Stimulated activated CD8-positive, alpha-beta memory T cell treated with anti-CD3 and anti-CD28 coated beads, Interleukin-12 subunit alpha, Interleukin-12 subunit beta, amount 100 ng/mL, for 1 hour (primary cell): ENCODE data around the gene SSR4.

Experiments
- DNase-seq: peaks from one replicate; pipeline ENCODE4 v3.0.0-alpha.2; 2020; ENCODE audit warnings: low read depth

The SSR4 gene

DNA sequence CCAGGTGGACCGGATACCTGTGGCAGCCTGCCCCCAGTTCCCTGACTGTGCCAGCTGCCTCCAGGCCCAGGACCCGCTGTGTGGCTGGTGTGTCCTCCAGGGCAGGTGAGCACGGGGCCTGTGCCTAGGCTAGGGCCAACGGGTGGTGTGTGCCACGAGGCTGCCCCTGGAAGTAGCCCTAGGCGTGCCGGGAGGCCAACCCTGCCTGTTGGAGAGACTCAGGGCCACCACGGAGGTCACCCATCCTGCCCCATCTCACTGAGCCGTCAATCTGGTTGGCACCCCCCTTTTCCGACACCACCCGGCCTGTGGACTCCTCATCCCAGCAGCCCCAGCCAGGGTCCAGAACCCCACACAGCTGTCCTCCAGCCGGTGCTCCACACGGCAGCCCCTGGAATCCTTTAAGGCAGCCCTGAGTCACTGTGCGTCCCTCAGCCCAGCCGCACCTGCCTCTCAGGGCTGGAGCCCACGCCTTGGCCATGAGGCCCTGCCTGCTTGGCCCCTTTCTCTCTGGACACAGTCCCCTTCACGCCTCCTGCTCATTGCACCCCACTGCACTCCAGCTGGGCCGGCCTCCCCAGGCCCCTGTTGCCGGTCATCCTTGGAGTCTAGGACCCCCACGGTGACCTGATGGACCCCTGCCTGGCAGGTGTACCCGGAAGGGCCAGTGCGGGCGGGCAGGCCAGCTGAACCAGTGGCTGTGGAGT is 25.2 kb upstream of the SSR4 start:
- DNase-seq, result no peak

DNA sequence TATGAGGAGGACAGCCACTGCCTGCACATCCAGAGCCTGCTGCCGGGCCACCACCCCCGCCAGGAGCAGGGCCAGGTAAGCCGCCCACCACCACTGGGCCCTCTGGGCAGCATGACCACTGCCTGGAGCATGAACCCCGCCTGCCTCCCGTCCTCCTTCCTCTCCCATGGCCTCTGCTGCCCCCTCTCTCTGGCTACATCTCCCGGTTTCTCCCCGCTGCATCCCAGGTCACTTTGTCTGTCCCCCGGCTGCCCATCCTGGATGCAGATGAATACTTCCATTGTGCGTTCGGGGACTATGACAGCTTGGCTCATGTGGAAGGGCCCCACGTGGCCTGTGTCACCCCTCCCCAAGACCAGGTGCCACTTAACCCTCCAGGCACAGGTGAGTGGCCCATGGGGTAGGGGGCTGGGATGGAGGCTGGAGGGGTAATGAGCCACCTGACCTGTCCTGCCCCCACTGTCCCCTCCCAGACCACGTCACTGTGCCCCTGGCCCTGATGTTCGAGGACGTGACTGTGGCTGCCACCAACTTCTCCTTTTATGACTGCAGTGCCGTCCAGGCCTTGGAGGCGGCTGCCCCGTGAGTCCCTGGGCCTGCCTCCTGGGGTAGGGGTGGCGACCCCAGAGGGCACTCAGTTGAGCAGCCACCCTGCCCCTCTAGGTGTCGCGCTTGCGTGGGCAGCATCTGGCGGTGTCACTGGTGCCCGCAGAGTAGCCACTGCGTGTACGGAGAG is 24.4 kb upstream of the SSR4 start:
- DNase-seq, result no peak

DNA sequence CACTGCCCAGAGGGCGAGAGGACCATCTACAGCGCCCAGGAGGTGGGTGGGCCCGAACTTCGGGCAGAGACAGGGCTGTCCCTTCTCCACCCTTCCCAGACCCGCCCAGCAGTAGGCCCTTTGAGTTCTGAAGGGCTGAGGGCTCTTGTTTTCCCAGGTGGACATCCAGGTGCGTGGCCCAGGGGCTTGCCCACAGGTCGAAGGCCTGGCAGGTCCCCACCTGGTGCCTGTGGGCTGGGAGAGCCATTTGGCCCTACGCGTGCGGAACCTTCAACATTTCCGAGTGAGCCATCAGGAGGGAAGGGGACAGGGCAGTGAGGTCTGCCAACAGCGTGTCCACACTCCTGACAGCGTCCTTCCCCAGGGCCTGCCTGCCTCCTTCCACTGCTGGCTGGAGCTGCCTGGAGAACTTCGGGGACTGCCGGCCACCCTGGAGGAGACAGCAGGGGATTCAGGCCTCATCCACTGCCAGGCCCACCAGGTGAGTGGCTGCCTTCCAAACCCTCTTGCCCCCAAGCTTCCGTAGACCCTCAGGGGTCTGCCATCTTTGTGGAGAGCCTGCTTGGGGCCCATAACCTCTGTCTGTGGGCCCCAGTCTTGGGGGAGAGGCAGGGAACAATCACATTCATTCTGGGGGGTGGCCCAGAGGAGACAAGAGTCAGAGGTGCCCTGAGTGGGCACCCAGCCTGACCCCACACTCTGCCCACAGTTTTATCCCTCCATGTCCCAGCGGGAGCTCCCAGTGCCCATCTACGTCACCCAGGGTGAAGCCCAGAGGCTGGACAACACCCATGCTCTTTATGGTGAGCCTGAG is 23.7 kb upstream of the SSR4 start:
- no peak for DNase-seq

DNA sequence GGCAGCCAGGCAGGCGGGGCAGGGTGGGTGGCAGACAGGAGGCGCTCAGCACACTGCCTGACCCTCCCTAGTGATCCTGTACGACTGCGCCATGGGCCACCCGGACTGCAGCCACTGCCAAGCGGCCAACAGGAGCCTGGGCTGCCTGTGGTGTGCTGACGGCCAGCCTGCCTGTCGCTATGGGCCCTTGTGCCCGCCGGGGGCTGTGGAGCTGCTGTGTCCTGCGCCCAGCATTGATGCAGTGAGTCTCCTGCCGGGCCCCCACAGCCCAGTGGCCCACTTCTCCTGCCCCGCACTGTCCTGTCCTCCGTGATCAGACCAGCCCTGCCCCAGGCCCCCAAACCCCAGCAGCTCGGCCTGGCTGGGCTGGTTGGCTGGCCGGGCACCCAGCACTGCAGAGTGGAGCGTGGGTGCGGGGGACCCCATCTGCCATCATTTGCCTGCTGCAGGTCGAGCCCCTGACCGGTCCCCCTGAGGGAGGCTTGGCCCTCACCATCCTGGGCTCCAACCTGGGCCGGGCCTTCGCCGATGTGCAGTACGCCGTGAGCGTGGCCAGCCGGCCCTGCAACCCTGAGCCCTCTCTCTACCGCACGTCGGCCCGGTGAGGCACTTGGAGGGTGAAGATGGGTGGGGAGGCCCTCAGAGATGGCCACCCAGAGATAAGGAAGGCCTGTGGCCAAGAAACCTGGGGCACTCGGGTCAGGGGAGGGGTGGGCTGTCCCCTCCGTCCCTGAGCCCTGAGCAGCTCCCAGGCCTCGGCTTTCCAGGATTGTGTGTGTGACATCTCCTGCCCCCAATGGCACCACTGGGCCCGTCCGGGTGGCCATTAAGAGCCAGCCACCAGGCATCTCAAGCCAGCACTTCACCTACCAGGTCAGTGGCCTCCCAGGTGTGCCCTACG is 22.8 kb upstream of the SSR4 start:
- no peak for DNase-seq

DNA sequence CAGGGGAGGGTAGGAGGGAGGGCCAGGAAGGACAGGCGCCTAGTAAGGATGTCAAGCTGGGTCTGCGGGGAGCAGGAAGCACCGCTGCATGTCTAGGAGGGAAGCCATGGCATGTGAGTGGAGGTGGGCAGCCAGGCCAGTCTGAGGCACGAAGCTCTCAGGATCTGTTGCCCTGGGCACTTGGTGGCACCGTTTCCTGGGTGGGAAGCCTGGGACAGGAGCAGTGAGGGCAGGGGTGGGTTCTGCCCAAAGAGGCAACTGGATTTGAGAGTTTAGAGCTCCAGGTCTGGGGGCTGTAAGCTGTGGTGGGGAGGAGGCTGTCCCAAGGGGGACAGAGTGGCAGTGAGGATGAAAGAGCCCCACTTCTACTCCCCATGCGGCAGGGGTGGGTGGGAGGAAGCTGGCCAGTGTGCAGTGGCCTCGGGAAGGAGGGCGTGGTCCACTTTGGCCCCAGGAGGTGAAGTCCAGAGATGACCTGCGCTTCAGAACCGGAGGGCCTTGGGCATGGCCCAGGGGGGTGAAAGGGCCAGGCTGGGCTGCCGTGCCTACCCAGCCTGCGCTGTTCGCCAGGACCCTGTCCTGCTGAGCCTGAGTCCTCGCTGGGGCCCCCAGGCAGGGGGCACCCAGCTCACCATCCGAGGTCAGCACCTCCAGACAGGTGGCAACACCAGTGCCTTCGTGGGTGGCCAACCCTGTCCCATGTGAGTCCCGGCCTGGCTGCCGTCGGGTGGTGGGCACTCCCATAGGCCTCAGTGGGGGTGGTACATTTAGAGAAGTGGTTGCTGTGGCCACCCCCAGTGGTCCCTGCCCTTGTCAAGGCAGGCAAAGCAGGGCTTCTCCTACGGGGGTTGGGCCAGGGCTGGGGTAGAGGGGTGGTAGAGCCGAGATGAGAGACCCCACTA is 21.9 kb upstream of the SSR4 start:
- no peak for DNase-seq

DNA sequence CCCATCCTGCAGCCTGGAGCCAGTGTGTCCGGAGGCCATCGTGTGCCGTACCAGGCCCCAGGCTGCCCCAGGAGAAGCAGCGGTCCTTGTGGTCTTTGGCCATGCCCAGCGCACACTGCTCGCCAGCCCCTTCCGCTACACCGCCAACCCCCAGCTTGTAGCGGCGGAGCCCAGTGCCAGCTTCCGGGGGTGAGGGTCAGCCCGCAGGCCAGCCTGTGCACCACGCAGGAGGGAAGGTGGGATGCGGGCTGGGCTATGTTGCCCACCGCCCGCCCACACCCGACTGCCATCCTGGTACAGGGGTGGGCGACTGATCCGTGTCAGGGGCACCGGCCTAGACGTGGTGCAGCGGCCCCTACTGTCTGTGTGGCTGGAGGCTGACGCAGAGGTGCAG is 21.3 kb upstream of the SSR4 start:
- DNase-seq, result no peak

DNA sequence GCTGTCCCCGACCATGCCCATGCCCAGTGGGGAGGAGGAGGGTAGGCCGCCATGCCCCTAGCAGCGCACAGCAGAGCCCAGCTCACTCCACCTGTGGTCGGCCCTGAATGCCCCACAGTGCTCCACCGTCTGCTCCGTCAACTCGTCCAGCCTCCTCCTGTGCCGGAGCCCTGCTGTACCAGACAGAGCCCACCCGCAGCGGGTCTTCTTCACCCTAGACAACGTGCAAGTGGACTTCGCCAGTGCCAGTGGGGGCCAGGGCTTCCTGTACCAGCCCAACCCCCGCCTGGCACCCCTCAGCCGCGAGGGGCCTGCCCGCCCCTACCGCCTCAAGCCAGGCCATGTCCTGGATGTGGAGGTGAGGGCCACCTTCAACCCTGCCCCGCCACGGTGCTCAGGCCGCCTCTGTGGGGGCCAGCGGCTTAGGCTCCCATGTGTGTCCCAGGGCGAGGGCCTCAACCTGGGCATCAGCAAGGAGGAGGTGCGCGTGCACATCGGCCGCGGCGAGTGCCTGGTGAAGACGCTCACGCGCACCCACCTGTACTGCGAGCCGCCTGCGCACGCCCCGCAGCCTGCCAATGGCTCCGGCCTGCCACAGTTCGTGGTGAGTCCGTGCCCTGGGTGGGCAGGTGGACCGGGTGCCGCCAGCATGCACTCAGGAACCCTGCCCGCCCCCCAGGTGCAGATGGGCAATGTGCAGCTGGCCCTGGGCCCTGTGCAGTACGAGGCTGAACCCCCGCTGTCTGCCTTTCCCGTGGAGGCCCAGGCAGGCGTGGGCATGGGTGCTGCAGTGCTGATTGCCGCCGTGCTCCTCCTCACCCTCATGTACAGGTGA is 20.5 kb upstream of the SSR4 start:
- no peak for DNase-seq

DNA sequence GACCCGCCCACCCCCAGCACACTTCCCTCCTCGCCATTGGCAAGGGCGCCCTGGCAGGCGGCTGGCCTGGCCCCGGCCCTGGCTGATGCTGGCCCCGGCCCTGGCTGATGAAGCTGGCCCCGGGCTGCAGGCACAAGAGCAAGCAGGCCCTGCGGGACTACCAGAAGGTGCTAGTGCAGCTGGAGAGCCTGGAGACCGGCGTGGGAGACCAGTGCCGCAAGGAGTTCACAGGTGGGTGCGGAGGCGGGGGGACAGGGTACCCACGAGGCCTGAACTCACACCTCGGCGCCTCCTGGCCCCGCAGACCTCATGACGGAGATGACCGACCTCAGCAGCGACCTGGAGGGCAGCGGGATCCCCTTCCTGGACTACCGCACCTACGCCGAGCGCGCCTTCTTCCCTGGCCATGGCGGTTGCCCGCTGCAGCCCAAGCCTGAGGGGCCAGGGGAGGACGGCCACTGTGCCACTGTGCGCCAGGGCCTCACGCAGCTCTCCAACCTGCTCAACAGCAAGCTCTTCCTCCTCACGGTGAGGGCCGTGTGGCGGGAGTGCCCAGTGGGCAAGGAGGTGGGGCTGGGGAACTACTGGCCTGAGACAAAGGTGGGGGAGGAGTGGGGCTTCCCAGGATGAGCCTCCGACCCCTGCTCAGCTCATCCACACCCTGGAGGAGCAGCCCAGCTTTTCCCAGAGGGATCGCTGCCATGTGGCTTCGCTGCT is 19.7 kb upstream of the SSR4 start:
- no peak for DNase-seq

DNA sequence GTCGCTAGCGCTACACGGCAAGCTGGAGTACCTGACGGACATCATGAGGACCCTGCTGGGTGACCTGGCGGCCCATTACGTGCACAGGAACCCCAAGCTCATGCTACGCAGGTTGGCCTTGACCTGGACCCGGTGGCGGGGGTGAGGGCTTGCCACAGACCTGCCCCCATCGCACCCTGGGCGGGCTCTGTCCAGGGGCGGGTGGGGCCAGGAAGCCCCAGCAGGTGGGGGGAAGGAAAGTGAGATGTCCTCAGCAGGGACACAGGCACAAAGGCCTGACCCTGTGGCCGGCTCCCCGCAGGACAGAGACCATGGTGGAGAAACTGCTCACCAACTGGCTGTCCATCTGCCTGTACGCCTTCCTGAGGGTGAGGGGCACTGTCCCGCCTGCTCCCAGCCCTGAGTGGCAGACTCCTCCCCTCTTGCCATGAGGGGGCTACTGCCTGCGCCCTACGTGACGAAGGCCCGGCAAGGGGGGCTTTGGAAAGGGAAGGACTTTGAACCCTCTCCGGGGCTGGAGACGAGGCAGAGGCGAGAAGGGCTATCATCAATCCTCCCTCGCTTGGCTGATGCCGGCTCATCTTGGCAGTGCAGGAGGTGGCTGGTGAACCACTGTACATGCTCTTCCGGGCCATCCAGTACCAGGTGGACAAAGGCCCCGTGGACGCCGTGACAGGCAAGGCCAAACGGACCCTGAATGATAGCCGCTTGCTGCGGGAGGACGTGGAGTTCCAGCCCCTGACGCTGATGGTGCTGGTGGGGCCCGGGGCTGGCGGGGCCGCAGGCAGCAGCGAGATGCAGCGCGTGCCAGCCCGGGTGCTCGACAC is 19.0 kb upstream of the SSR4 start:
- no peak for DNase-seq

DNA sequence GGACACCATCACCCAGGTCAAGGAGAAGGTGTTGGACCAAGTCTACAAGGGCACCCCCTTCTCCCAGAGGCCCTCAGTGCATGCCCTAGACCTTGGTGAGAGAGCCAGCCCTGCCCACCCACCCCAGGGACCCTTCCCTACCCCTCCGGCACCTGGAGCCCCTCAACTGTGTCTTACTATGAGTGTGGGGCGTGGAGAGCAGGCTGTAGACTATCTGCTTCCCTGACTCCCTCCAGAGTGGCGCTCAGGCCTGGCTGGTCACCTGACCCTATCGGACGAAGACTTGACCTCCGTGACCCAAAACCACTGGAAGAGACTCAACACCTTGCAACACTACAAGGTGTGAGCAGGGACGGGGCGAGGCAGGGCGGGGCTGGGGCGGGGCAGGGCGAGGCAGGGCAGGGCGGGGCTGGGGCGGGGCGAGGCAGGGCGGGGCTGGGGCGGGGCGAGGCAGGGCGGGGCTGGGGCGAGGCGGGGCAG is 18.3 kb upstream of the SSR4 start:
- no peak for DNase-seq

DNA sequence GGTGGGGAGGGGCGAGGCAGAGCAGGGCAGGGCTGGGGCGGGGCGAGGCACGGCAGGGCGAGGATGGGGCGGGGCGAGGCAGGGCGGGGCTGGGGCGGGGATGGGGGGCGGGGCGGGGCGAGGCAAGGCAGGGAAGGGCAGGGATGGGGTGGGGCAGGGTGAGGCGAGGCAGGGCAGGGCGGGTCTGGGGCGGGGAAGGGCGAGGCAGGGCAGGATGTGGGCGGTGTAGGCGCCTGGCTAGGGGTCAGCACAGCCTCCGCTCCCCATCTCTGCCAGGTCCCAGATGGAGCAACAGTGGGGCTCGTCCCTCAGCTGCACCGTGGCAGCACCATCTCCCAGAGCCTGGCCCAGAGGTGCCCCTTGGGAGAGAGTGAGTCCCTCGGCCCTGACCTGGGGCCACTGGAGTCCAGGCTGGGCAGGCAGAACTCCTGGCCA is 17.8 kb upstream of the SSR4 start:
- no peak for DNase-seq

DNA sequence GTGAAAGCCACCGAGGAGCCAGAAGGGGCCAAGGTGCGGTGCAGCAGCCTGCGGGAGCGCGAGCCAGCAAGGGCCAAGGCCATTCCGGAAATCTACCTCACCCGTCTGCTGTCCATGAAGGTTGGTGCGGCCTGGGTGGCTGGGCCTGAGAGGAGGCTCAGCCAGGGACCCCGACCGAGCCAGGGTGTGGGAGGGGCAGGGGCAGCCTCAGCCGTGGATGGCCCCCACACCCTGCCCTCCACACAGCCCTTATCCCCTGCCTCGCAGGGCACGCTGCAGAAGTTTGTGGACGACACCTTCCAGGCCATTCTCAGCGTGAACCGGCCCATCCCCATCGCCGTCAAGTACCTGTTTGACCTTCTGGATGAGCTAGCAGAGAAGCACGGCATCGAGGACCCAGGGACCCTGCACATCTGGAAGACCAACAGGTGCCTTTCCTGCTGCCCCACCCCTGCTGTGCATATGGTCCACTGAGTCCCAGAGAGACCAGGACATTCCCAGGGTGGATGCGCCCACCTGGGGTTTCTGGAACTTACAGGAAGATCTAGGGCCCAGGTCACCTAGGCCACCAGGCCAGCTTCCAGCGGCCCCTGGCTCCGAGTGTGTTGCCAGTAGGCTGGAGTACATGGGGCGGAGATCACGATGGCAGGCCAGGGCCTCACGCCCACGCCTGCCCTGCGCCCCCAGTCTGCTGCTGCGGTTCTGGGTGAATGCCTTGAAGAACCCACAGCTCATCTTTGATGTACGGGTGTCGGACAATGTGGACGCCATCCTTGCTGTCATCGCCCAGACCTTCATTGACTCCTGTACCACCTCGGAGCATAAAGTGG is 17.0 kb upstream of the SSR4 start:
- DNase-seq, result no peak

DNA sequence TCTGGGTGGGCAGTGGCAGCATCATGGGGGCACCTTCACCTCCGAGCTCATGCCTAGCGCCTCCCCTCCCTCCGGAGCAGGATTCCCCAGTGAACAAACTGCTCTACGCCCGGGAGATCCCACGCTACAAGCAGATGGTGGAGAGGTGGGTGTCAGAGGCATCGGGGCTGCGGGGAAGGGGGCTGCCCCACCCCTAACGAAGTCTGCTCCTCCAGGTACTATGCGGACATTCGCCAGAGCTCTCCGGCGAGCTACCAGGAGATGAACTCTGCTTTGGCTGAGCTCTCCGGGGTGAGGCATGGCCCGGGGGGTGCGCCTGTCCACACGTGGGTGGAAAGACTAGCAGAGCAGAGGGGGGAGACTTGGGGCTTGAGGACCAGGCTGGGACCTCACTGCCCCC is 16.3 kb upstream of the SSR4 start:
- no peak for DNase-seq

DNA sequence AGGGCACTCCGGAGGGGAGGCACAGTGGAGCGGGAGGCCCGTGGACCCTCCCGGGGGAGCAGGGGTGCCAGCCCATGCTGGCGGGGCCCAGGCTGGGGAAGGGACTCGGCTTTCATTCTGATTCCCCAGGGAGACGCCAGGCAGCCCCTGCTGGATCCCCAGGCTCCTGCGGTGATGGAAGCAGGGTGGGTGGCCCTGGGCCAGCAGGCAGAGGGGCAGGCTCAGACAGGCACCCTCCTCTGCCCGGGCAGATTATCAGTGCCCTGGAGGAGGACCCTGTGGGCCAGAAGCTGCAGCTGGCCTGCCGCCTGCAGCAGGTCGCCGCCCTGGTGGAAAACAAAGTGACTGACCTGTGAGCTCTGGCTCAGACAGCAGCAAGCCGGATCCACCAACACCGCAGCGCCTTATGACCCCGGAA is 15.8 kb upstream of the SSR4 start:
- no peak for DNase-seq

DNA sequence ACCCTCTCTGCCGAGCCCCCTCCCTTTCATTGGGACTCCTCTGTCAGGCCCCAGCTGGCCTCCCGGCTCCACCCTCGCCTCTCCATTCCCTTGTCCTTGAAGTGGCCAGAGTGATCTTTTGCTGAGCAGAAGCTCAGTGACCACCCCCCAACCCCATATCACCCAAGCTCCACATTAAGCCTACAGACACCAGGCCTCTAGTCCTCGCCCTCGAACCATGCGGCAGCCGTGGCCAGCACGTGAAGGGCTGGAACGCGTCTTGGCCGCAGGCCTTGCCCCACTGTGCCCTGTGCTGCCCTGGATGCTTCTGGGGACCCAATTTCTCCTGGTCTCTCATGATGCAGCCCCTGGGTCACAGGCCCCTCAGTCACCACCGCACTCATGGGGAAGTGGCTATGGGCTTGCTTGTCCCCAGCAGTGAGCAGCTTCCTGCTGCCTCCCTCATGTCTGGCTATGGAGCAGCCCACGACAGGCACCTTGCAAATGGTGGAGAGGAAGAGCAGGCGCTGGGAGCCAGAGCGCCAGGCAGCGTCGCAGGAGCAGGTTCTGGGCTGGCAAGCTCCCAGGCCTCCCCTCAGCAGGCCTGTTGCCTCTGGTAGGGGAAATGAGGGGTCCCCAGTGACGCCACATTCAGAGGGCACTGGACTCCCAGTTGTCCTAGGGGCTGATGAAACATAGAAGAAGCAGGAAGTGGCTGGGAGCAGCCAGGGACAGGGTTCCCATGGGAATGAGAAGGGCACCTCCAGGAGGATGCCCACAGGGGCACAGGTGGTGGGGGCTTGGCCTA is 14.4 kb upstream of the SSR4 start:
- no peak for DNase-seq

DNA sequence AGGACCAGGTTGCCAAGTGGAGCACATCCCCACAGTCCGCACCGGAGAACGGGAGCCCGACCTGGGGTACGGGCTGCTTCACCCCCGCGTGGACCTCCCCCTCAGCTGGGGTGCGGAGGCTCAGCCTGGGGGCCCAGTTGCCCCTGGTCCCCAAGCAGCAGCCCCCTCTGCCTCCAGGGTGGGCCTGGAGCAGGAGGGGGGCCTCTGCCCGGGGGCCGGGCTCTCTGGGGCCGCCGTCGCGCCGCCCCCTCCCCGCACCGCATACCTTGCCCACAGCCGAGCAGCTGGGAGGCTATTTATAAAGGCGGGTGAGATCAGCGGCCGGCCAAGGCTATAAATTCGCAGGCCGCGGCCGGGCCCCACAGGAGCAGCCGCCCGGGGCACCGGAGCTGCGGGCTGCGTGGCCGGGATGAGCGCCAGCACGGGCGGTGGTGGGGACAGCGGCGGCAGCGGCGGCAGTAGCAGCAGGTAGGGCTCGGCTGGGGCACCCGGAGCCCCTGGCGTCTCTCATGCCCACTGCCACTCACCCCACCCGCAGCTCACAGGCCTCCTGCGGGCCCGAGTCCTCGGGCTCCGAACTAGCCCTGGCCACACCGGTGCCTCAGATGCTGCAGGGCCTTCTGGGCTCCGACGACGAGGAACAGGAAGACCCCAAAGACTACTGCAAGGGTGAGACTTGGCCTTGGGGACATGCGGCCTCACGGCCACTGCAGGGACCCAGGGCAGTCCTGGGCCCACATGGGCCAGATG is 13.6 kb upstream of the SSR4 start, which contains the start of gene SRPK3:
SRPK3 (plus strand) TSS at position 364 of the 750 bp plus-strand sequence; CDS start at position 410, 46 bp downstream.
- no peak for DNase-seq
